ENCODE data around the gene HM13.

HM13 gene

DNA sequence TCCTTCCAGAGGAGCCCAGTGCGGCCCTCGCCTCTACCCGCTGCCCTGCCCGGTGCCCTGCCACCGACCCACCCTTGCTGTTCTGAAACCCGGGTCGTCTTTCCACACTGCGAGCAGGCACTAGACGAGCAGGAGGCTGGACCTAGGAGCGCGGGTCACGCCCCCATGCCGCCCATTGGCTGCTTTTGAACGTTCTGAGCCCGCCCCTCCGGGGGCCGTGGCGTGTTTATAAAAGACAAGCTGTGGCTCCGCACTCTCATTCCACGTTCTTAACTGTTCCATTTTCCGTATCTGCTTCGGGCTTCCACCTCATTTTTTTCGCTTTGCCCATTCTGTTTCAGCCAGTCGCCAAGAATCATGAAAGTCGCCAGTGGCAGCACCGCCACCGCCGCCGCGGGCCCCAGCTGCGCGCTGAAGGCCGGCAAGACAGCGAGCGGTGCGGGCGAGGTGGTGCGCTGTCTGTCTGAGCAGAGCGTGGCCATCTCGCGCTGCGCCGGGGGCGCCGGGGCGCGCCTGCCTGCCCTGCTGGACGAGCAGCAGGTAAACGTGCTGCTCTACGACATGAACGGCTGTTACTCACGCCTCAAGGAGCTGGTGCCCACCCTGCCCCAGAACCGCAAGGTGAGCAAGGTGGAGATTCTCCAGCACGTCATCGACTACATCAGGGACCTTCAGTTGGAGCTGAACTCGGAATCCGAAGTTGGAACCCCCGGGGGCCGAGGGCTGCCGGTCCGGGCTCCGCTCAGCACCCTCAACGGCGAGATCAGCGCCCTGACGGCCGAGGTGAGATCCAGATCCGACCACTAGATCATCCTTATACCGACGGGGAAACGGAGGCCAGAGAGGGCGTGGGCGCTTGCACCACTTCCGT is 91.0 kb downstream of the HM13 start, which contains the start of gene ID1:
ID1 (plus strand) TSS at position 259 of the 871 bp plus-strand sequence; CDS start at position 358, 99 bp downstream.
- peak within 1 kb of the TSS; percentile 97 for H4K91ac ChIP-seq (ENCODE audit: low read length)
- no peak within 1 kb of the TSS for H2AFZ ChIP-seq (ENCODE audit: low read depth, low read length)

DNA sequence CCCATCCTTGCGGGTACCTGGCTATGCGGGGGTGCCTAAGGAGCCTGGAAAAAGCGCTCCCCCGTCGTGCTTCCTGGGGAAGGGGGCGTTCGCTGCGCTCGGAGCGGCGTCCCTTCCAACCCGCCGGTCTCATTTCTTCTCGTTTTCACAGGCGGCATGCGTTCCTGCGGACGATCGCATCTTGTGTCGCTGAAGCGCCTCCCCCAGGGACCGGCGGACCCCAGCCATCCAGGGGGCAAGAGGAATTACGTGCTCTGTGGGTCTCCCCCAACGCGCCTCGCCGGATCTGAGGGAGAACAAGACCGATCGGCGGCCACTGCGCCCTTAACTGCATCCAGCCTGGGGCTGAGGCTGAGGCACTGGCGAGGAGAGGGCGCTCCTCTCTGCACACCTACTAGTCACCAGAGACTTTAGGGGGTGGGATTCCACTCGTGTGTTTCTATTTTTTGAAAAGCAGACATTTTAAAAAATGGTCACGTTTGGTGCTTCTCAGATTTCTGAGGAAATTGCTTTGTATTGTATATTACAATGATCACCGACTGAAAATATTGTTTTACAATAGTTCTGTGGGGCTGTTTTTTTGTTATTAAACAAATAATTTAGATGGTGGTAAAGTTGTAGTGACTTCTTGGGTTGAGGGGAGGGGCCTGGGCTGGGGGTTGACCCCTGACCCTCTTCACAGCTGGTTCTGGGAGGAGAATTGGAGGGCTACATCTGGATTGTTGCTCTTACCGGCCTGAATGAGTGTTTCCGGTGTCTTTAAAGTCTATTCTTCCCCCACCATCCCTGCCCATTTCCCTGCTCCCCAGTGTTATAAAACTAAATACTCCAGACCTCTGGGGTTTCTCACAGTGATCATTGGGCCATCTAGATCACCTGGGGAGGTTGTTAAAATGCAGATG is 91.9 kb downstream of the HM13 start:
- H2BK12ac ChIP-seq (ENCODE audit: low read length in 2 of 2): peak overlapping the region; percentile 30 to 46
- DNase-seq: peak; percentile 52
- H2BK15ac ChIP-seq (ENCODE audit: low read depth, poor library complexity, severe bottlenecking): peak overlapping the region; percentile 82
- H3K27me3 ChIP-seq (ENCODE audit: control insufficient read depth in 1 of 2, insufficient read depth in 1 of 2, low read length in 2 of 2): no peaks in the 10 kb centered on the region
- H3K9ac ChIP-seq (ENCODE audit: low read length): peak overlapping the region; percentile 99
- H3K18ac ChIP-seq (ENCODE audit: low read depth in 1 of 2, low read length in 2 of 2): peak overlapping the region; percentile 95 to 99
- H2BK5ac ChIP-seq (ENCODE audit: low read depth, low read length, poor library complexity, severe bottlenecking): no peak overlapping the region
- H3K4ac ChIP-seq (ENCODE audit: low read depth in 1 of 2, low read length in 2 of 2): peak overlapping the region; percentile 42 to 84
- peak overlapping the region; percentile 48 to 96 for H3K14ac ChIP-seq (ENCODE audit: low read length in 2 of 2)
- H3K23ac ChIP-seq (ENCODE audit: low read length in 2 of 2): peak overlapping the region in 1 of 2 experiments; percentile 85
- H3K4me1 ChIP-seq (ENCODE audit: control insufficient read depth, insufficient read depth, low read depth, low read length): peaks cover 37% of the 10 kb centered on the region
- peak overlapping the region; percentile 81 to 98 for H3K4me3 ChIP-seq (ENCODE audit: insufficient read depth in 1 of 2, low read depth in 1 of 2, low read length in 2 of 2)
- H3K9me3 ChIP-seq (ENCODE audit: control insufficient read depth, low read length): no peaks in the 10 kb centered on the region
- H2BK120ac ChIP-seq (ENCODE audit: low read depth, low read length): no peak overlapping the region
- no peak overlapping the region for H2AK5ac ChIP-seq (ENCODE audit: low read length, severe bottlenecking)
- WGBS: under 1% methylated on average over 38 of the region's 39 CpGs
- no peaks in the 10 kb centered on the region for H3K79me1 ChIP-seq (replicated peaks; ENCODE audit: low read length, poor library complexity, severe bottlenecking)
- H2AFZ ChIP-seq (ENCODE audit: low read depth, low read length): no peak overlapping the region
- peak overlapping the region; percentile 29 for H4K91ac ChIP-seq (ENCODE audit: low read length)
- peaks cover 3 to 7% of the 10 kb centered on the region in 2 experiments for H3K36me3 ChIP-seq (ENCODE audit: control insufficient read depth in 1 of 2, insufficient read depth in 2 of 2, low read depth in 1 of 2, low read length in 2 of 2)
- peak overlapping the region; percentile 3 for H3K27ac ChIP-seq (ENCODE audit: low read length, poor library complexity, severe bottlenecking)
- H4K8ac ChIP-seq (ENCODE audit: low read length): peak overlapping the region; percentile 79
- peak overlapping the region; percentile 55 for H3K4me2 ChIP-seq (ENCODE audit: low read length, poor library complexity, severe bottlenecking)

More for the DNA sequence above, 91.0 kb downstream of the HM13 start, which contains the start of gene ID1:
- Histone ChIP-seq H2BK5ac (ENCODE audit: low read depth, low read length, poor library complexity, severe bottlenecking) (peak within 1 kb of the TSS; percentile 11), H2BK120ac (ENCODE audit: low read depth, low read length) (peak within 1 kb of the TSS; percentile 90), H3K4me3 (ENCODE audit: insufficient read depth in 1 of 2, low read depth in 1 of 2, low read length in 2 of 2) (peak within 1 kb of the TSS; percentile 81 to 98), H2BK12ac (ENCODE audit: low read length in 2 of 2) (peak within 1 kb of the TSS; percentile 64 to 95), H3K4me2 (ENCODE audit: low read length, poor library complexity, severe bottlenecking) (peak within 1 kb of the TSS; percentile 55), H3K23ac (ENCODE audit: low read length in 2 of 2) (peak within 1 kb of the TSS in 1 of 2 experiments; percentile 85), H3K27ac (ENCODE audit: low read length, poor library complexity, severe bottlenecking) (peak within 1 kb of the TSS; percentile 81), H2BK15ac (ENCODE audit: low read depth, poor library complexity, severe bottlenecking) (peak within 1 kb of the TSS; percentile 82), H3K9ac (ENCODE audit: low read length) (peak within 1 kb of the TSS; percentile 99), H2AK5ac (ENCODE audit: low read length, severe bottlenecking) (no peak within 1 kb of the TSS), H3K9me3 (ENCODE audit: control insufficient read depth, low read length) (no peaks in the 10 kb centered on the region), H4K8ac (ENCODE audit: low read length) (peak within 1 kb of the TSS; percentile 95), H3K36me3 (ENCODE audit: control insufficient read depth in 1 of 2, insufficient read depth in 2 of 2, low read depth in 1 of 2, low read length in 2 of 2) (peaks cover 3 to 7% of the 10 kb centered on the region in 2 experiments), H3K79me1 (replicated peaks; ENCODE audit: low read length, poor library complexity, severe bottlenecking) (no peaks in the 10 kb centered on the region), H3K14ac (ENCODE audit: low read length in 2 of 2) (peak within 1 kb of the TSS; percentile 48 to 96), H3K18ac (ENCODE audit: low read depth in 1 of 2, low read length in 2 of 2) (peak within 1 kb of the TSS; percentile 95 to 99), H3K4me1 (ENCODE audit: control insufficient read depth, insufficient read depth, low read depth, low read length) (peaks cover 31% of the 10 kb centered on the region), H3K4ac (ENCODE audit: low read depth in 1 of 2, low read length in 2 of 2) (peak within 1 kb of the TSS; percentile 51 to 95), H3K27me3 (ENCODE audit: control insufficient read depth in 1 of 2, insufficient read depth in 1 of 2, low read length in 2 of 2) (no peaks in the 10 kb centered on the region)
- under 1% methylated on average over 74 of the region's 74 CpGs for WGBS
- peak; percentile 100 for DNase-seq

DNA sequence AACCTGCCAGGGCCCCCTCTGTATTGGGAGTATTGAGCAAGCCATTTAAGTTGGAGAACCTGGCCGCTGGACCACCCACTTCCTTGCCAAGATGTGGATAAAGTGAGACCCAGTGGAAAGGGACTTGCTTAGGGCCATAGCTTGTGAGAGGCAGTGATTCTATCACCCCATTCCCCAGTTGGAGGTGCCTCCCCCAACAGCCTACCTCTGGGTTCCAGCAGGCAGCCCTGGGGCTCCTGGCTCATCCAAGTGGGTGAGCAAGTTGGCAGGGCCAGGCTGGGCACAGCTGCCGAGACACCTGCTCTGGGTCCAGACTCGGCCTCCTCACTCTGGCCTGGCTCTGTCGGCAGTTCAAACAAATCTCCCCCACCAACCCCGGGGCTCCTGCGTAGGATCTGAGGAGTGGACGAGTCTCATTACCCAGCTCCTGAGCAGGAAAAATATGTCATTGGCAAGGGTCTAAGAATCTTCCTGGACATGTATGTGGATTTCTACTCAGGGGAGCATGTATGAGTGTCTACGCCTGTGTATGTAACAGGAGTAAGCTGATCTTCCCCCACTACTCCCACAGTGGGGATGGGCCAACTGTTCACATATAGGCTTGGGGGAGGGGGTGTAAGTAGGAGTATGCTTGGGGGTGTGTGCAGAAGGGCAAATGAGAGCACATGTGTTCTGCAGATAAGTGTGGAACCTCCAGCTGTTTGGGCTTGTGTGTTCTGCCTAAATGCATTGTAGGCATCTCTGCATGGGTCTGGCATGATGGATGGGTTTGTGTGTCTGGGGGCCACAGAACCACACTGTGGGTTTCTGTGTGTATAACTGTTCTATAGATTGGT is 92.8 kb downstream of the HM13 start:
- H3K4me3 ChIP-seq (ENCODE audit: insufficient read depth in 1 of 2, low read depth in 1 of 2, low read length in 2 of 2): peak overlapping the region in 1 of 2 experiments; percentile 98
- H2BK5ac ChIP-seq (ENCODE audit: low read depth, low read length, poor library complexity, severe bottlenecking): no peak overlapping the region
- peak overlapping the region in 1 of 2 experiments; percentile 39 for H3K14ac ChIP-seq (ENCODE audit: low read length in 2 of 2)
- H3K4me2 ChIP-seq (ENCODE audit: low read length, poor library complexity, severe bottlenecking): peak overlapping the region; percentile 55
- H4K91ac ChIP-seq (ENCODE audit: low read length): peak overlapping the region; percentile 21
- H2AFZ ChIP-seq (ENCODE audit: low read depth, low read length): no peak overlapping the region
- no peak overlapping the region for H3K27ac ChIP-seq (ENCODE audit: low read length, poor library complexity, severe bottlenecking)
- H3K18ac ChIP-seq (ENCODE audit: low read depth in 1 of 2, low read length in 2 of 2): peak overlapping the region; percentile 65 to 87
- DNase-seq: peak; percentile 95
- 26% methylated on average over 8 of the region's 8 CpGs for WGBS
- peak overlapping the region in 1 of 2 experiments; percentile 47 for H3K4ac ChIP-seq (ENCODE audit: low read depth in 1 of 2, low read length in 2 of 2)
- peaks cover 3 to 7% of the 10 kb centered on the region in 2 experiments for H3K36me3 ChIP-seq (ENCODE audit: control insufficient read depth in 1 of 2, insufficient read depth in 2 of 2, low read depth in 1 of 2, low read length in 2 of 2)
- H2BK12ac ChIP-seq (ENCODE audit: low read length in 2 of 2): peak overlapping the region in 1 of 2 experiments; percentile 55
- no peaks in the 10 kb centered on the region for H3K79me1 ChIP-seq (replicated peaks; ENCODE audit: low read length, poor library complexity, severe bottlenecking)
- peaks cover 37% of the 10 kb centered on the region for H3K4me1 ChIP-seq (ENCODE audit: control insufficient read depth, insufficient read depth, low read depth, low read length)
- no peaks in the 10 kb centered on the region for H3K9me3 ChIP-seq (ENCODE audit: control insufficient read depth, low read length)
- no peak overlapping the region for H2BK120ac ChIP-seq (ENCODE audit: low read depth, low read length)
- H3K9ac ChIP-seq (ENCODE audit: low read length): peak overlapping the region; percentile 99
- H2BK15ac ChIP-seq (ENCODE audit: low read depth, poor library complexity, severe bottlenecking): no peak overlapping the region
- peak overlapping the region; percentile 28 for H4K8ac ChIP-seq (ENCODE audit: low read length)
- H3K23ac ChIP-seq (ENCODE audit: low read length in 2 of 2): peak overlapping the region in 1 of 2 experiments; percentile 2
- no peaks in the 10 kb centered on the region for H3K27me3 ChIP-seq (ENCODE audit: control insufficient read depth in 1 of 2, insufficient read depth in 1 of 2, low read length in 2 of 2)
- peak overlapping the region; percentile 8 for H2AK5ac ChIP-seq (ENCODE audit: low read length, severe bottlenecking)

Data from mesenchymal stem cell (in vitro differentiated cells and primary cell).